RPMI7951 (cell line): ENCODE data around the gene DCPS. TPM values are rescaled to one million over a fixed set of nuclear protein-coding genes. Genes with fewer than 3 reads are reported as not detected.
"Not testable (repeated sequence)": the region's sequence is repeated elsewhere in the genome, so short reads cannot be mapped to it uniquely, and the experiment has no call there.

Experiments
- DNase-seq: peaks from one replicate; pipeline ENCODE4 v3.0.0-alpha.2; 2012; ENCODE audit warnings: low read depth
- total RNA-seq: library from RNA; depleted of rRNA; stranded (reverse); fragments of >200 nt; shearing (Covaris generic); gene quantifications from 2 replicates; pipeline ENCODE4 v1.2.3, GENCODE V29; 2014; rRNA removed

The DCPS gene
- total RNA-seq, result 41.7 and 50.0 TPM in 2 replicates

GRCh38 chr11:126303623-126304456 lies at the start of gene DCPS:
TSS of gene DCPS (plus strand) at chr11:126304060. CDS start at chr11:126304081, 21 bp downstream.
- DNase-seq, result peak; percentile 88

DNA sequence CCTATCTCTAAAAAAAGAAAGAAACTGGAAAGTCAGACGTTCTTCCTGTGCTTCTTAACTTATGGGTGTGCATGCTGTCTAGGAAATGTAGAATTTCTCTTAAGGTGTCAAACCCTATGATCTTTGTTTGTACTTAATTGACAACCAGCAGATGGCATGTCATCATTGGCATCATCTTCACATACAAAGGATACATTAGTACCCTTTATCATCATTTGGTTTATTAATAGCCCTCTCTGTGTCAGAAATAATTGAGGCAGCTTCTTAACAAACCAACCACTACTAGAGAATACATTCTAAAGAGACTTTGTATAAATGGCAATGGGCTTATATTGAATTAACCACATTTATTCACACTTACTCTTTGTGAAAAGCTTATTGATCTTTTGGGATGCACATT lies 49.0 kb upstream of the DCPS start:
- no peak for DNase-seq

- DNase-seq, result not testable (repeated sequence)
Observed at GRCh38 chr11:126255507-126255906, 48.4 kb upstream of the DCPS start.

DNA sequence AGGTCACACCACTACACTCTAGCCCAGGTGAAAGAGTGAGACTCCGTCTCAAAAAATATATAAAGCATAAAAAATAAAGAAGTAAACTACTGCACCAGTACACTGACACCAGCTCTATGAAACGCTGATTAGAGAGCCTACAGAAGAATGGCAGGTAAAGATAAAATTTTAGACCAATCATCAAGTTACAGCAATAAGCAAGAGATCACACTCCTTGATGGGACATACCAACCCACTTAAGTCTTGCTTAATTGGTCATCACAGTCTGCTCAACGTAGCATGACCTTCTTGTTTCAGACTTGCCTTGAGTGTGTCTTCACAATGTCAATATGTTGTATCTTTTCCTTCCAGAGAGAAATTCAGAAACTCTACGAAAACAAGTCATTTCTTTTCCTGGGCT lies 47.6 kb upstream of the DCPS start:
- no peak for DNase-seq

GRCh38 chr11:126257144-126257543 lies 46.7 kb upstream of the DCPS start:
- no peak for DNase-seq

GRCh38 chr11:126257764-126258163 lies 46.1 kb upstream of the DCPS start:
- peak; percentile 68 for DNase-seq

DNA sequence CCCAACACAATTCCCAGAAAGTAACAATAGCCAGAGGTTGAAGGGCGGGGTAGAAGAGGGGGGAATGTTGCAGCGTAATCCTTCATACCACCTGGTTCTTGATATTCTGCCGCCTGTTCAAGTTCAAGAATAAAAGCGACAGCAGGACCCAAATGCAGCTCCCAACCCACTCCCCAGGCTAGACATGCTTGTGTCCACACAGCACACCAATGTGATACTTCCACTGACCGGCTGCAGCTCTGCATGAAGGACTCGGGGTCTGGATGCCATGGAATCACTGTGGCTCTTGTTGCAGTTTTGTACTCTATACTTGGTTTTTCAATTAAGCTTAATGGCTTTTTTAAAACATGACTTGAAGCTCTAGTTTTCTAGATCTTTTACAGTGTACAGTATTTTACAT lies 41.6 kb upstream of the DCPS start:
- DNase-seq, result no peak

- DNase-seq, result no peak
Observed at GRCh38 chr11:126263489-126263888, 40.4 kb upstream of the DCPS start.

- DNase-seq, result peak; percentile 13
Observed at GRCh38 chr11:126265811-126266210, 38.0 kb upstream of the DCPS start.

DNA sequence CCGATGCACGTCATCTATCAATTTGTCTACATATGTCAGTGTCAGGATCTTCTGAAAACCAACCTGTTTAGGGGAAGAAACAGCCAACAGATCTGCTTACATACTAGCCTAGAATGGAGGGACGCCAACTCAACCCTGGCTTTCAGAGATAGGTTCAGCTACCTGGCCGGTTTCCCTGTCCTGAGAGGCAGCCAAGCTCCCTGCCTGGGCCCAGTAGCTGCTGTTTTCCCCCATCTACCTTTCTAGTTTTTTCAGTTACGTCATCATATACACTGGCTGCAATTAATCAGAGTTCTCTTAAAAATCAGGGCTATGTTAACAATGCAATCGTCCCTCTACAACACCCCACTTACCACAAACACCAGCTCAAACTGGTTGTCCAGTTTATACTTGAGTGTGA lies 36.2 kb upstream of the DCPS start:
- DNase-seq, result no peak

- no peak for DNase-seq
Observed at GRCh38 chr11:126268361-126268707, 35.5 kb upstream of the DCPS start.

DNA sequence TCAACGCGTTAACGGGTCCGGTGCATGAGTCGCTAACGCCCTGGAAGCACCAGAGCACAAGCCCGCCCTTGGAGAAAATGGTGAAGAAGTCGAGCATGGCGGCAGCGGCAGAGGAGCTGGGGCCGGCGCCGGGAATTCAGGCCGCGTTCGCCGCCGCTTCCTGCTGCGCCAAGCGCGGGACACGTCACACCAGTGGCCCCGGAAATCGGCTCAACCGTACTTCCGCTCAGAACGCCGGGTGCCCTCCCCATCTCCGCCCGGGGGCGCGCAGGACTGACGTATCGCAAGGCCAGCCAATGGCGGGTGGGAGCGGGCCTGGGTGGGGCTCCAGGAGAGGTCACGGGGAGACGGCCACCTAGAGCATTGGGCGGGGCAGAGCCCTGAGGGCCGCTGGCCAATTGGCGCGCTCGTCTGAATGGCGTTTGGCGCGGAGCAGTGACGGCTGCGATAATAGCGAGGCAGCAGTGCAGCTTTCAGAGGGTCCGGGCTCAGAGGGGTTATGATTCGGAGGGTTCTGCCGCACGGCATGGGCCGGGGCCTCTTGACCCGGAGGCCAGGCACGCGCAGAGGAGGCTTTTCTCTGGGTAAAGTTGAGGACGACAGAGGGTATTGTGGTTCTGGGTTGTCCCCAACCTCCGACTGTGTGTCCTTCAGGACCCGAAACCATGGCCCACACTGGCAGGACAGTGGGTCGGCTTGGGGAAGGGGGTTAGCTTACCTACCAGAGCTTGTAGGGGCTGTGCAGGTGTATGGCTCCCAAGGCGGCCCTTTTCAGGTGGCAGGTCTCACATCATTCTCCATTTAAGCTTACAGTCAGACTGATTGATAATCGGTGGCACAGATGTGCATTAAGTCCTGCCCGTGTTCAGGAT lies 34.9 kb upstream of the DCPS start, which contains the start of the genes FOXRED1 and SRPRA:
Gene FOXRED1 (plus strand): TSS at position 447 of the 872 bp plus-strand sequence. CDS start 53 bp downstream, at position 500.
Gene SRPRA (minus strand): TSS at position 188 of the 872 bp plus-strand sequence. CDS start 91 bp downstream, at position 97.
- DNase-seq, result peak; percentile 99

DNA sequence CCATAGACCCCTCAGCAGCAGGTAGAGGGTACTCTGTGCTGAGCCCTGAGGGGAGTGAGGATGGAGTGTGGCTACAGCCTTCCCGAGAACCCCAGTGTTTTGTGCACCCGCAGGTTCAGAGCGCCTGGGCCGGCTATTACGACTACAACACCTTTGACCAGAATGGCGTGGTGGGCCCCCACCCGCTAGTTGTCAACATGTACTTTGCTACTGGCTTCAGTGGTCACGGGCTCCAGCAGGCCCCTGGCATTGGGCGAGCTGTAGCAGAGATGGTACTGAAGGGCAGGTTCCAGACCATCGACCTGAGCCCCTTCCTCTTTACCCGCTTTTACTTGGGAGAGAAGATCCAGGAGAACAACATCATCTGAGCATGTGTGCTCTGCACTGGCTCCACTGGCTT lies 26.5 kb upstream of the DCPS start:
- no peak for DNase-seq

DNA sequence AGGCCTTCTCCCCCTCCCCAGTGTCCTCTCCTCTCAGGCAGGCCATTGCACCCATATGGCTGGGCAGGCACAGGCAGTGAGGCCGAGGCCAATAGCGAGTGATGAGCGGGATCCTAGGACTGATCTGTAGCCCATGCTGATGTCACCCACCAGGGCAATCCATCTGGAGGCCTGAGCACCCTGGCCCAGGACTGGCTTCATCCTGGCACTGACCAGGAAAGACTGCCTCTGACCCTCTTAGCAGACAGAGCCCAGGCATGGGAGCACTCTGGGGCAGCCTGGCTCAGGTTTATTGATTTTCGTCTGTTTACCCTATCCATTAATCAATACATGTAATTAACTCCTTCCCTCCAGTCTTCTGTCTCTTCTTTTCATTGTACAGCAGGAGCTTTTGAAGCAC lies 26.1 kb upstream of the DCPS start:
- no peak for DNase-seq

DNA sequence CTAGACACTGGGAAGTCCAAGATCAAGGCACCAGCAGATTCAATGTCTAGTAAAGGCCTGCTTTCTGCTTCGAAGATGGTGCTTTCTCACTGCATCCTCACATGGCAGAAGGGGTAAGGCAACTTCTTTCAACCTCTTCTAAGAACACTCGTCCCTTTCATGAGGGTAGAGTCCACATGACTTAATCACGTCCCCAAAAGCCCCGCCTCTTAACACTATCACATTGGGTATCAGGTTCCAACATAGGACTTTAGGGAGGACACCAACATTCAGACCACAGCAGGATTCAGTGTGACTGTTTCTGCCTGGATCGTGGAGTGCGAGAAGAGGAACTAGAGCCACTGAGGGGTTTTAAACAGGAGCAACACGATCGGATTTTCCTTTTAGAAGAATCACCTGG lies 24.7 kb upstream of the DCPS start:
- no peak for DNase-seq

DNA sequence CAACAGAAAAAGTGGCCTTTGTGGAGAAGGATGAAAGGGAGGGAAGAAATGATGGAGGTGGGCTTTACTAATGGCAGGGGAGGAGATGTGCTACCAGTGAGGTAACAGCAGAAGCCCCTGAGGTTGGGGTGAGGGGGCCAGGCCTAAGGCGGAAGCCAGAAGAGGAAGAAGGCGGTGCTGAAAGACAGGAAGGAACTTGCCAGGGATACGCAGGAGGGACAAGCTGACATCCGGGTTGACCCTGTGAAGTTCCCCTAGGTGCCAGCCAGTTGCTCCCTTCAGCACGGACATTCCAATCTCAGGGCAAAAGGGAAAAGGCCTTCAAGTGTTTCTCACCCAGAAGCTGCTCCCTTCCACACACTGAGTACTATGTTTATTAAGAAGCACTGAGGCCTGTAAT lies 23.3 kb upstream of the DCPS start:
- no peak for DNase-seq

DNA sequence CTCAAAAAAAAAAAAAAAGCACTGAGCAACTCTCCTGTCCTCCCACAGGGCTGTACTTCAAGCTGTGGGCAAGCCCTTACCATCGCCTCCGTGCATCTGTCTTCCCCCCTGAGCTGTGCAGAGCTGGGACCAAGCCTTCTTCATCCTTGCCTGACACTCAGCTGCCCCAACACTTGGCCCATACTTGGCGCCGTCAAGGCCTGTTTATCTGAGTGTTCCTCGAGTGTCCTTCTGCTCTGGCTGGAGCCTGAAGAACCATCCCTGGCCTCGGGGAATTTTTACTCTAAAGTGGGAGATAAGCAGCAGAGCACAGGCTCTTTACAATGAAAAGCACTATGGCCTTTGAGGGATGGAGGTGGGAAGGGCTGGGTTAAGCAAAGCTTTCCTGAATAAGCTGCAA lies 22.6 kb upstream of the DCPS start:
- DNase-seq, result no peak

DNA sequence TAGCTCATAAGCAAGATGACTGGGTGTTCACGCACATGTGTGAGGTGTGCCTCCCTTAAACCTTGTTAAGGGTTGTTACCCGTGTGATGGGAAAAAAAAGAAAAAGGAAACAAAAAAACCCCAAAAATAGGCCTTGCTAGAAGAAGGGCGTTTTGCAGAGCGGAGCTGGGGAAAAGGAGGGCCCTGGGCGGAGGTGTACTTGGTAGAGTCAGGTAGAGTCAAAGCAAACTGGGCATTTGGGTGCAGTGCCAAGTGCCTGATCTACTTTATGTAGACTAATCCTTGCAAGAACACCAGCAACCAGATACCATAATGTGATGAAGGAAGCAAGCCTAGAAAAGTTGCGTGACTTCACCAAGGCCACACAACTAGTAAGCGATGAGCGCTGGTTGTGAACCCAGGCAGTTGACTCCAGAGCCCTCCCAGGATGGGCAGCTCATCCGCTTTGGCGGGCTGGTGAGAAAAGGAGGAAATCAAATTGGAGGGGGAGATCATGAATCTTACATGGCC lies 22.1 kb upstream of the DCPS start:
- no peak for DNase-seq

GRCh38 chr11:126282361-126282735 lies 21.5 kb upstream of the DCPS start:
- peak; percentile 52 for DNase-seq

- peak; percentile 62 for DNase-seq
Observed at GRCh38 chr11:126282736-126283591, 20.9 kb upstream of the DCPS start, which contains the start of gene TIRAP. TSS of gene TIRAP (plus strand) at chr11:126283093. CDS start at chr11:126290895, 7,802 bp downstream.

GRCh38 chr11:126284829-126285228 lies 19.0 kb upstream of the DCPS start:
- DNase-seq, result peak; percentile 97
